ENCODE data around the gene DIPK1B. TPM values are rescaled to one million over a fixed set of nuclear protein-coding genes. Genes with fewer than 3 reads are reported as not detected.

Gene DIPK1B
- total RNA-seq, 2 donors from 2014 or later = 23.2 to 35.2 TPM

DNA sequence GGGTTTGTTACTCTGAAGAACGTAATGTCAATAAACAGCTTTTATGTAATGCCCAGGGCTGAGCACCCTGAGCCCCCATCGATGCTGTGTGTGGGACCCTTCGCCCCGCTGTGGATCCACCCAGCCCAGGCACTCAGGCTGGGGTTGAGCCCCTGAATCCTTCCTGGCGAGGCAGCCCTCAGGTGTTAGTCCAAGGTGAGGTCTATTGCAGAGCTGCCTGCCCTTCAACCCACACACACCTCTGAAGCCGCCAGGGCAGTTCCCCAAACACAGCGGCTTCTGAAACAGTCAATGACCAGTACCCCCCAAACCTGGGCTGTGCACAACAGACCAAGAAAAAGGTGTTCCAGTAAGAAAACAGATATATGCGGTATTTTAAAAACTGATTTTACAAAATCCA, 11.6 kb downstream of the DIPK1B start:
- intact Hi-C loops (cut with DNase I) = loop anchor here in 1 of 2 donors (5.0 kb wide), 1 partner anchor 47 kb away; no protein-coding TSS in a partner anchor
- DNase-seq = no peak

DNA sequence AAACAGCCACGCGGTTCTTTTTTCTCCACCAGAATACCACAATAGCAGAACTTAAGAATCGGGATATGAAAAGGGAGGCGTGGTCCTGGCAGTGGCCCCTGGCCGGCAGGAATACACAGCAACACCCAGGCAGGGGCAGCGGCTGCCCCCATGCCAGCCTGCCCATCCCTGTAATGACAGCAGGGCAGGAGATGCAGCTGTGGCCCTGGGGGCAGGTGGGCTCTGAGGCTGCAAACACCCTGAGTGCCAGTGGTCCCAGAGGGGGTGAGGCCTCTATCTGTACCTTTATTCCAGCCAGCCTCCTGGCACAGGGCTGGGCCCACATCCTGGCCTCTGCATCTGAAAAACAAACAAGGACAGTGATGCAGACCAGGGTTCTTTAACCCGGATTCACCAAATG, 12.4 kb downstream of the DIPK1B start:
- intact Hi-C loops (cut with DNase I) = loop anchor here in 1 of 2 donors (5.0 kb wide), 1 partner anchor 47 kb away; no protein-coding TSS in a partner anchor
- DNase-seq (no peak), ATAC-seq (no peak)

More for the DNA sequence above, 11.6 kb downstream of the DIPK1B start:
- no peak for ATAC-seq

DNA sequence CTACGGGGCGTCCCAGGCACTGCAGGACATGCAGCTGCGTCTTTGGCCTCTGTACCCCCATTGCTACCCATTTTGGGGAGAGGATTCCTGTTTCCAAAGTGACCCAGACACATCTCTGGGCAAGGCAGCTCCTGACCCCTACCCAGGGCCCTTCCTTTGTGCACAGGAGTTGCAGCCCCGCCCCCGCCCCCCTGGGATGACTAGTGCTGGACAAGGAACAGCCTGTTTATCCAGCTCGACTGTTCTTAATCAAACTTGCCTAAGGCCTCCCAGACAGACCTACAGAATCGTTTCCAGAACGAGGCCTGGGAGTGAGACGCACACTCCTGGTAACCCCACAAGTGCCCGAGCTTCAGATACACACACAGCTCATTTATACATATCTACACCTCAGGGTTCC, 13.2 kb downstream of the DIPK1B start:
- ATAC-seq (no peak), DNase-seq (no peak)
- intact Hi-C loops (cut with DNase I) = no loop called here

DNA sequence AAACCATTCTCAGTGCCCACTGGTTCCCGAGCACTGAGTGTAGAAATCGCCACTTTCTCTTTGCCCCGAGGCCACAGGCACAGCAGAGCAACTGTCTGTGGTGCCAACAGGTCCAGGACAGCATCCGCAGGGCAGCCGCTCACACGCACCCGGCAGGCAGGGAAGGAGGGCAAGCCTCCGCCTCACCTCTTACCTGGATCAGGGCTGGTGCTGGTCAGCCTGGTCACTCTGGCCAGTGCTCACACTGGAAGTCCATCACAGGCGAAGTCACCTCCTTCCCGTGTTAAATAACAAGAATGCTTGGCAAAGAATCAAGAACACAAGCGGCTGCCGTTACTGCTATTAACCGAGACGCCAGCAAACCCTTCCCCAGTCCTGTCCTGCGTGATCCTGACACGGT, 13.7 kb downstream of the DIPK1B start:
- DNase-seq = no peak
- intact Hi-C loops (cut with DNase I) = no loop called here
- ATAC-seq = no peak

DNA sequence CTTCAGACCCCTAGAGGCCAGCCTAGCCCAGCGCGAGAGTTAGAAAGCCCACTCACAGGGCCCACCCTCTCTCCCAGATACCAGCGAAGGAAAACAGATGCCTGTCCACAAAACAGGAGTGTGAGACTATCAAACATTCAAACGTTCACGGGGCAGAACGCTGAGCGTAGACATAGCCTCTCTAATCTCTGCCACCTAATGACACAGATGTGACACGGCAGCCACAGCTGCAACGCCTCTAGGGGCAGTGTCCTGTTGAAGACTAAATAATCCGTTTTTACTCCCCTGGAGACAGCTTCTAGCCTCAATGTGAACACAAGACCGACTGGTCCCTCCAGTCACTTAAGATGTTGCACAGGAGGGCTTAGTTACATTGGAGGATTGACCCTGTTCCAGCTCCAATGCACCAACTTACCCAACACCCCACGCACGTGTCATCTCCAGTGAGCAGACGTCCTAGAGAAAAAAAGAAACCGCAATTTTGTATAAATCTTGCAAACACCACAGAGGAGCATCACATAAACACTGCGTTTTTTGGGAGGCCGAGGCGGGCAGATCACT, 14.3 kb downstream of the DIPK1B start:
- ATAC-seq = no peak
- no peak for DNase-seq
- intact Hi-C loops (cut with DNase I) = no loop called here

DNA sequence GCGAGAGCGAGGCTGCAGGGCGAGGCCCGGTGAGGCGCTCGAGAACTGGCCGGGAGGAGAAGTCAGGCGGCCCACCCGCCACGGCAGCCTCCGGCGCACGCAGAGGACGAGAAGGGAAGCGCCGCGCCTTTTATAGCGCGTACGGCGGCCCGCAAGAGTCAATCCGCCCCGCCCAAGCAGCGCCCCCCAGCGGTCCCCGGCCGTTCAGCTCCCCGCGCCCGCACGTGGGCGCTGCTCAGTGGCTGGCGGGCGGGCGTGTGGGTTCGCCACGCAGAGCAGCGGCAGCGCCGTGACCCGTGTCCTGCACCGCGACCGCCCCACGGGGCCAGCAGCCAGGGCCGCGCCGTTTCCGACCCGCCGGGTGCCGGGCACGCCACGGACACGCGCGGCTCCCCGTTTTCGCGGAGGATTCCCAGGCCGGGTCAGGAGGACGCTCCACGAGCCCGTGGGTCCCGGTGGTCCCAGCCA, 15.7 kb downstream of the DIPK1B start:
- ATAC-seq (peak; percentile 87 to 89), DNase-seq (peak; percentile 93)
- intact Hi-C loops (cut with DNase I) = no loop called here

DNA sequence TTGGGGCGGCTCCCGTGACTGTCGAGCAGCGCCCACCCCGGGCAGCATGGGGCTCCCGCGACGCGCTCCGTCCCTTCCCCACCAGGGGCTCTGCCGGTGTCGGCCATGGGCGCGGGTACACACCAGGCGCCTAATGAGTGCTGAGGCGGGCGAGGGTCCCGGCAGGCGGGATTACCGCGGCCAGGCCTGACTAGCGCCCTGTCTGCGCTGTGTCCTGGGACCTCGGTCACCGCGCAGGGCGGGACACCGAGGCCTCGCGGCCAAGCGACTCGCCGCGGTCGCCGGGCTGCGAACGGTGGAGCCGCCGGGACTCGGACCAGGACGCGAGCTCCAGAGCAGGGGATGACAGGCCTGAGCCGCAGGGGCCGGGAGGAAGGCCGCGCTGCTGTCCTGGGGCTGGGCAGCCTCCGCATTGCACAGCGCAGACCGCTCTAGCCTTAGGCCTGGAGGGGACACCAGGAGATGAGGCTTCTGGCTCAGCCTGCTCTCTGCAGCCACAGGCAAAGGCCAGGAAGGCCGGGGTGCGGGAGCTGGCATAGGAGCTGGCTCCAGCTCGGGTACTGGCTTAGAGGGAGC, 16.3 kb downstream of the DIPK1B start:
- peak; percentile 48 for DNase-seq
- ATAC-seq = peak; percentile 45 to 61
- intact Hi-C loops (cut with DNase I) = no loop called here

DNA sequence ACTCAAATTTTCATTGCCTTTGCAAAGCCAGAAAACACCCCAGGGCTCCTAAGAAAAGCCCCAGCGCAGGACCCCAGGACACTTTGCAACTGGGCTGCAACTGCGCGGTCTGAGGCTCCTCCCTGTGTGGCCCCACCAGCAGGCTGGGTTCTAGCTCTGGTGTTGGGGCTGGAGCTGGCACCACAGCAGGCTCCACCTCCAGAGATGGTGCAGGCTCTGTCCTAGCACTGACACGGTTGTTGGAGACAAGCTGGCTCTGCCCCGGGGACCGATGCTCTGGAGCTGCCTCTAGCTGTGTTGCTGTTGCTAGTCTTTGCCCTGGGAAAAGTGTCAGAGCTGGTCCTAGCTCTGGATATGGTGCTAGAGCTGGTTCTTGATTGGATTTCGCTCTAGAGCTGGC, 16.8 kb downstream of the DIPK1B start:
- peak in 1 of 2 donors; percentile 6 for ATAC-seq
- intact Hi-C loops (cut with DNase I) = no loop called here
- peak; percentile 30 for DNase-seq

DNA sequence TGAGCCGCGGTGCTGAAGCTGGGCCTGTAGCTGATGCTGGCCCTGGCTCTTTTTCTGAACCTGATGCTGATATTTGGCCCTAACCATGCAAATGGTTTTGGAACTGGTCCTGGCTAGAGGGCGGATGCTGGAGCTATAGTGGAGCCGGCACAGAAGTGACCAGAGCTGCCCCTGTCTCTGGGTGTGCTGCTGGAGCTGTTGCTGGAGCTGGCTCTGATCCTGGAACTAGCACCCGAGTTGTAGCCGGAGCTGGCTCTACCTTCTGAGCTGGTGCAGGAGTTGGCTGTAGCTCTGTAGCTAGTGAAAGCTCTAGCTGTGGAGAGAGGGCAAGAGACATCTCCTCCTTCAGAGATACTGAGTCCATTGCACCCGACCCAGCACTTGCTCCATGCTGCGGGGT, 17.6 kb downstream of the DIPK1B start:
- DNase-seq (no peak), ATAC-seq (no peak)
- intact Hi-C loops (cut with DNase I) = no loop called here

DNA sequence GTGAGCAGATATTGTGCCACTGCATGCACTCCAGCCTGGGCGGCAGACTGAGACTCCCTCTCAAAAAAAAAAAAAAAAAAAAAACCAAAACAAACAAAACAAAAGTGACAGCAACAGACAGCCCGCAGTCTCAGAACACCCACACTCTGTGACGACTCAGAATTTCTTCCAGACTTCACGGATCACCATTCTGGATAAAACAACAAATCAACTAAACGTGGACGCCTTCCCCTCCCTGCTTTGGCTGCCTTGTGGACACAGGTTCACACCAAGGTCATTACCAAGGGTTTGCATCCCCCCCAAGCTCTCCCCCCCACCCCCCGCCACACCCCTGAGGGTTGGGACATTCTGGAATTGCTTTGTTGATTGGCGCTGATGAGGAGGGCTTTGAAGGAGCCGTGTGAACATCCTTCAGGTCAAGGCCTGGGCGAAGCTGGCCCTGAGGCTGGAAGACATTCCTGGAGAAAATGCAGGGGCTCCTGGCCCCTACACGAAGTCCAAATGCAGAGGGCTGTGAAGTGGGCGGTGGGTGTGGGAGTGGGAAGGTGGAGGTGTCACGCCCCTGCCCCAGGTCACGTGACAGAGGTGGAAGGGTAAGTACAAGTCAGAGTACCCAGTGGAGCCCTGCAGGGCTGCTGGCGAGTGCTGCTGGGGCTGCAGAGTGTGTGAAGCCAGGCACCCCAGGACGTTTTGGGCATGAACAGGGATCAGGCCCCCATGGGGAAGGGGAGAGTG, 20.2 kb downstream of the DIPK1B start:
- intact Hi-C loops (cut with DNase I) = no loop called here
- no peak for DNase-seq

DNA sequence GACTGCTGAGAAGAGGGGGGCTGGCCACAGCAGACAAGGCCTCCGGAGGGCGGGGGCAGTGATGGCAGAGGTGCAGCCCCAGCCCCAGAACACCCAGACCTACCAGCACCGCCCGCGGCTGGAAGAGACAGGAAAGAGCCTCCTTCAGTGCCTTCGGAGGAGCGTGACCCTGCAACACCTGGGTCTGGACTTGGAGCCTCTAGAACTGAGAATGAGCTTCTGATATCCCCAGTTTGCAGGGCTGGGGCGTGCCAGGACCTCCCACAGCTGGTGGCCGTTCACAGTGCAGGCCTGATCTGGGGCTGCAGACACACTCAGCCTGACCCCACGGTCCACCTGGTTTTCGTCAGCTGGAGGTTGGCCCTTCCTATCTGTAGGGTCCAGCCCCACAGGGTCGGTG, 21.2 kb downstream of the DIPK1B start:
- ATAC-seq (no peak), DNase-seq (peak; percentile 14)
- intact Hi-C loops (cut with DNase I) = no loop called here

More for the DNA sequence above, 20.2 kb downstream of the DIPK1B start:
- no peak for ATAC-seq

DNA sequence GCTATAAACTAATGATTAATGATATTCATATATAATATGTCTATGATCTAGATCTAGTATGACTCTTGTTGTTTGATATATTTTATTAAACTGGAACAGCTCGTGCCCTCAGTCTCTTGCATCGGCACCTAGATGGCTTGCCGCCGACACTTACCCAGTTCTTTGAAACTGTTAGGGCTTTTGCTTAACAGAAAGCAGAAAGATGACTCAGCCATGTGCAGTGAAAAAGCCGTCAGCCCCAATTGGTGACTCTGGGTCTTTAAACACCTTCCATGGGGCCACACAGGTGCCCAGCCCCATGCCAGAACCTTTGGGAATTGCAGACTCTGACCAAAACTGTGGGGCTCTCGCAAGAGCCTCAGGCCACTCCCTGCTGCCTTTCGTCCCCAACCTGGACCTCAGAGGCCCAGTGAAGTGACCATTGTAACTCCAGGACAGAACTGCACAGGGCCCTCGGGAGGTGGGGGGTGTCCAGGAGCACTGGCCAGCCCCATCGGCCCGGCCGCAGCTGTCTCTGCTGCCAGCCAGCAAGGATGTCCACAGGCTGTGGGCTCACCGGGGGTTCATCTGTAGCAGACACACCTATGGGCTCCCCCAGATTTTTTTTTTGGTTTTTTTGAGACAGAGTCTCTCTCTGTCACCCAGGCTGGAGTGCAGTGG, 22.6 kb downstream of the DIPK1B start:
- no peak for DNase-seq
- intact Hi-C loops (cut with DNase I) = no loop called here
- no peak for ATAC-seq

DNA sequence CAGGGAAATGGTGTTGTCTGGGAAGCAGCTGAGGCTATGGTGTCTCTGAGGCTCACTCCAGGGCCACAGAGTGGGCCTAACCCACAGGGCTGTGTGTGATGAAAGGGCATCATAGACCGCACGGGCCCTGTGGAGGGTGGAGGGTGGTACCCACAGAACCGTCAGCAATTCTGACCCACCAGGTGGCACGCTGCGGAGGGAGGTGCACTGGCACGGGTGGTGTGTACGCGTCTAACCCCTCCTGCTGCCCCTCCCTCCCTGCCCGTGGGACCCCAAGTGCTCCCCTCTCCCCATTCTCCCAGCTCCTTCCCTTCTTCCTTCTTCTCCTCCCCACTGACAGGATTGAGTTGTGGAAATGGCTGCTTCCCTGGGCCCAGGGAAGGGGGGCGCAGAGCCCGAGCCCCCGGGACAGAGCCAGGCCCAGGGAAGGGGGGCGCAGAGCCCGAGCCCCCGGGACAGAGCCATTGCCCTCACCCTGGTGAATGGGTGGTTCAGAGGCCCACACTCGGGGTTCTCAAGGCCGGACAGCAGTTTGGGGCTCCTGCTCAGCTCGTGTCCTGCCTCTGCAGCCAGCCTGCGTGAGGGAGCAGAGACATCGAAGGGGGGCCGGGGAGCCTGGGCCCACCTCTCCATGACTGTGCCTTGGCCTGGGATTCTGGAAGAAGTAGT, 23.6 kb downstream of the DIPK1B start:
- intact Hi-C loops (cut with DNase I) = no loop called here
- ATAC-seq = no peak
- peak; percentile 9 for DNase-seq

DNA sequence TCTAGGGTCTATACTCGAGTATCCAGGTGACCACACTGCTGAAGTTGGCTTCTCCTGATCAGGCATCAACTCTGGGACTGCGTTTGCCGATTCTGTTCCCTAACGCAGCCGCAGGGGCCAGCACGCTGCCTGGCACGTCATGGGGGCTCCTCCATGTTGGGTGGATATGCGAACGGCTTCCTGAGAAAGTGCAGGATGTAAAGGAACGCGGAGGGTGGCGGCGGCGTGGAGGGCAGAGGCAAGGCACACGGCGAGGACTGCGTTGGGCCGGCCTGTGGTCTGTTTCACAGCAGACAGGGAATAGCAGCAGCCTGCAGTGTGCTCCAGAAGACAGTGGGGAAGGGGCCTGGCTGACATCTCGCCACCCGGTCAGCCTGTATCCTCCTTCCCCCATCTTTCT, 26.6 kb downstream of the DIPK1B start:
- ATAC-seq = no peak
- intact Hi-C loops (cut with DNase I) = no loop called here
- DNase-seq = no peak

DNA sequence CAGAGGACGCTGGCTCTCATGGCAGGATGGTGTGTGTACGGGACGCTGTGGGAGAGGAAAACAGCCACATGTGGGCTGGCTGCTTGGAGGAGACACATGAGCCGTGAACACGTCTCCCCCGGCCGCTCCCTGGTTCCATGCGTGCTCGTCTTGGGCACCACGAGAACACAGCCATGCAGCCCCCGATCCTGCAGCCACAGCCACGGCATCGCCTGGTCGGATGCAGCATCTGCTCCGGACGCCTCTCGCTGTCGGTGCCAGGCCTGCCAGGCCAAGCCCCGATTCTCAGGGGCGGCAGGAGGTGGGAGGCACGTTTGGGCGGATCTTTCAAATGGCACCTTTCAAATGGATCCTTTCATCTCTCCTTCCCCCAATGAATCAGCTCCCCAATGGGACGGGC, 27.1 kb downstream of the DIPK1B start:
- no peak for ATAC-seq
- intact Hi-C loops (cut with DNase I) = no loop called here
- peak; percentile 8 for DNase-seq

DNA sequence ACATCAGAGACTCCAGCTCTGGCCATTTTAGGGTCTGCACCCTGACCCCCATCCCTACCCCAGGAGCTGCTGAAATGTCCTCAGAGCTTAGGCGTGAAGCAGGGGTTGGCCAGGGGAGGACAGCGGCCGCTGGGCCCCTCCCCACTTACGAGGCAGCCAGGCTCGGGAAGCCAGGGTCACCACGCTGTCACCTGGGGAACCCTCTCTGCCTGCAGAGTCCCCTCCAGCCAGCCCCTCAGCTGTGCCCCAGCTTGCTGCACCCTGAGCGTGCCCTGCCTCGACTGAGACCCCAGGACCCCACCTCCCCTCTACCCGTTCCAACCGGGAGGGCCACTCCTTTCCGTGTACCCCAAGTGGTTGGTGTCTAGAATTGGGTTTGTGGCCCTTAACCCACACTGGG, 27.7 kb downstream of the DIPK1B start:
- peak; percentile 14 for DNase-seq
- ATAC-seq = no peak
- intact Hi-C loops (cut with DNase I) = no loop called here

DNA sequence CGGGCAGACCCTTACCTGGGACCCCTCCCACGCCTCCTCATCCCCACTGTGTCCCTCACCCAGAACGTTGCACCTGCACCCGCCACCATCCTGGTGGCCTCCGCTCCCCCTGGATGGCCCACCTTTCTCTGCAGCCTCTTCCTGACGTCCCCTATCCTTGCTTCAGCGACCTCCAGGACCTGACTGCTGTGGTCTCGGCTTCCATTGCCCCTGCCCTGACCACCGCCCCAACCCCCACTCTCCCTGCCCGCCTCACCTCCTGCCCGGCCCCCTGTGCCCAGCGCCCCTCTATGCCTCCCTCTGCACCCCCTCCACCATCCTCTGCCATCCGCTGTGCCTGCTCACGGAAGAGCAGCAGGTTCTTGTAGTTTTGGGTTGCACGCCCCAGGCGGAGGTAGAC, 28.1 kb downstream of the DIPK1B start:
- intact Hi-C loops (cut with DNase I) = no loop called here
- DNase-seq = peak; percentile 10
- ATAC-seq = no peak

DNA sequence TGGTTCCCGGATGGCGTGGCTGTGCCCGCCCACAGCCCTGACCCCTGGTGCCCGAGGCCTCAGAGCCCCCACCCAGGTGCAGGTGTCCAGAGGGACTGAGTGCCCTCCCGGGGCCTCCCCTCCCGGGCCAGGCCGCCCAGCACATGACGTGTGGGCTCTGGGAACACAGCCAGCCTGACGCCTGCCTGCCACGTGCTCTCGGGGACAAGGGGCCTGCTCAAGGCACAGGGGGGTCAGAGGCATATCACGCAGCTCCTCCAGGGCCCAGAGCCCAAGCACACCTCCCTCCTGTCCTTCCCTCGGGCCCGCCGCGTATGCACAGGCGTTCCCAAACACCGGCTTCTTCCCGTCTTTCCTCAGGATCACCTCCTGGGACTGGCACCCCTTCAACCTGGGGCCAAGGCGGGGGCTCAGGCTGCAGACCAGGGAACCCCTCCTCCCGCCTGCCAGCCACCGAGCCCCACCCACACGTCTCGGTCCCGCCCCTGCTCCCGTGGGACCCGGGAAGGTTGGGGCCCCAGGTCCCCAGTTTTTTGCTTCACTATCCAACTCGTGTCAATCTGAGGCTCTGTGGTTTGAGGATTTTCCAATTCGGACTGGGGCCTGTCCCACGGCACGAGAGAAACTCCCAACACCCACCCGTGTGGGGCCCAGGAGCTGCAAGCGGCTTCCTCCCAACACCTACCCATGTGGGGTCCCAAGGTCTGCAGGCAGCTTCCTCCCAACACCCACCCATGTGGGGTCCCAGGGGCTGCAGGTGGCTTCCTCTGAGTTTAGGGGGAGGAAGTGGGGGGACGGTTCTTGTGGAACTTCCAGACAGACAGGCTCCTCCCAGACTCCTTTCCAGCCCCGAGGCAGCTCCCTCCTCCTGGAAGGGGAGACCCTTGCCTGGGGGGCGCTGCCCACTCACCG, 28.9 kb downstream of the DIPK1B start:
- DNase-seq = peak; percentile 54
- ATAC-seq = peak; percentile 33 to 70
- intact Hi-C loops (cut with DNase I) = no loop called here

Data from left cardiac atrium (tissue), 4 donors.